MCF 10A (cell line): ENCODE measurements around the gene PCDHGB1. TPM values are rescaled to one million over a fixed set of nuclear protein-coding genes. Genes with fewer than 3 reads are reported as not detected.
"Not testable (repeated sequence)": the region's sequence is repeated elsewhere in the genome, so short reads cannot be mapped to it uniquely, and the experiment has no call there.

Experiments used
- BruUV-seq: library from RNA; stranded (reverse); fragments of 400-500 nt; replicated peaks from 2 replicates; lab custom pipeline; 2021; lab: Mats Ljungman, UMichigan
- CTCF ChIA-PET: fragments of 300-600 bp; sonication (Branson Sonifier 250); formaldehyde crosslinking; extraction: SDS; loops from one replicate; lab custom pipeline; 2021; ENCODE audit warnings: antibody characterized with exemption, inconsistent platforms; lab: Yijun Ruan, JAX
- POLR2A ChIA-PET: fragments of 300-600, 350-650 bp; sonication (Branson Sonifier 250); formaldehyde crosslinking; extraction: SDS; loops from one replicate; lab custom pipeline; 2020; ENCODE audit warnings: antibody characterized with exemption, inconsistent platforms; lab: Yijun Ruan, JAX
- DNase-seq: peaks from one replicate; pipeline ENCODE4 v3.0.0-alpha.2; 2018; ENCODE audit not compliant: unreplicated experiment
- H3K27ac Mint-ChIP-seq: one replicate; pipeline ENCODE4 v1.8.0; 2022; ENCODE audit warnings: mild to moderate bottlenecking, low read depth, mixed read lengths; ENCODE audit not compliant: unreplicated experiment
- H3K27me3 Mint-ChIP-seq: one replicate; pipeline ENCODE4 v1.8.0; 2022; ENCODE audit warnings: mixed read lengths; ENCODE audit not compliant: insufficient read depth, unreplicated experiment
- H3K36me3 Mint-ChIP-seq: one replicate; pipeline ENCODE4 v1.8.0; 2022; ENCODE audit warnings: mild to moderate bottlenecking, moderate library complexity, mixed read lengths; ENCODE audit not compliant: insufficient read depth, unreplicated experiment
- H3K4me1 Mint-ChIP-seq: one replicate; pipeline ENCODE4 v1.8.0; 2022; ENCODE audit warnings: mixed read lengths; ENCODE audit not compliant: insufficient read depth, unreplicated experiment
- H3K4me3 Mint-ChIP-seq: one replicate; pipeline ENCODE4 v1.8.0; 2022; ENCODE audit warnings: mild to moderate bottlenecking, moderate library complexity, mixed read lengths; ENCODE audit not compliant: unreplicated experiment
- H3K9me3 Mint-ChIP-seq: one replicate; pipeline ENCODE4 v1.8.0; 2022; ENCODE audit warnings: mixed read lengths; ENCODE audit not compliant: unreplicated experiment
- CTCF ChIP-seq: fragments of 200-600 bp; IDR thresholded peaks from one replicate; pipeline ENCODE4 v1.8.0; 2022; ENCODE audit warnings: antibody characterized with exemption, mild to moderate bottlenecking; ENCODE audit not compliant: unreplicated experiment
- intact Hi-C: fragments of 100-400 bp; cut with micrococcal nuclease; formaldehyde crosslinking; loops from 2 replicates; pipeline ENCODE4 v1.14.1; 2022
- total RNA-seq: library from RNA; stranded (reverse); gene quantifications from 2 replicates; pipeline ENCODE4 v1.2.3, GENCODE V29; 2022

PCDHGB1 gene
- total RNA-seq, 1 experiment from 2014 or later, result 0.19 TPM

DNA sequence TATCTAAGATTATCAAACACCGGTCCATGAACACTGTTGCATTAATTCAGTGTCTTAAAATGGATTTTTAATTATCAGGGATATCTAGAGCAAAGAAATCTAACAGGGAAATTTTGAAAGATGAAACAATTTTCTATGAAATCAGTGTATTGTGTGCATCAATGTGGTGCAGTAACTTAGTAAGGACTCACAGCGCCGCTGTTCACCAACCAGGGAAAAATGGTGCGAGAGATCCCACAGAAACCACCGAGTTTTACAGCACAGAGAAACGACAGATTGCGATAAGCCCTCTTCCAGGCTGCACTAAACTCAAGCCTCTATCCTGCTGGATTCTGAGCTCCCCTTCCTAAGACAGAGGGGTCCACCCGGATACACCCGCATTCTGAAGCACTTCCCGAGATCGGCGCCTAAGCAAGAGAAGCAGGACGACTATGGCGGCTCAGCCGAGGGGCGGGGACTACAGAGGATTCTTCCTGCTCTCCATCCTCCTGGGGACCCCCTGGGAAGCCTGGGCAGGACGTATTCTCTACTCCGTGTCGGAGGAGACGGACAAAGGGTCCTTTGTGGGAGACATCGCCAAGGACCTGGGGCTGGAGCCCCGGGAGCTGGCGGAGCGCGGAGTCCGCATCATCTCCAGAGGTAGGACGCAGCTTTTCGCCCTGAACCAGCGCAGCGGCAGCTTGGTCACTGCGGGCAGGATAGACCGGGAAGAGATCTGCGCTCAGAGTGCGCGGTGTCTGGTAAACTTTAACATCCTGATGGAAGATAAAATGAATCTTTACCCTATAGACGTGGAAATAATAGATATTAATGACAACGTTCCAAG, 32.8 kb downstream of the PCDHGB1 start, which contains the start of gene PCDHGA7:
Gene PCDHGA7, plus strand, starts transcription at position 274 of the 826 bp plus-strand sequence. Its CDS starts 158 bp downstream, at position 432.
- DNase-seq, result no peak
- Mint-ChIP-seq H3K36me3 (peaks cover 4% of the 10 kb centered on the region), H3K27ac (no peak within 1 kb of the TSS), H3K9me3 (no peaks in the 10 kb centered on the region), H3K4me3 (peak within 1 kb of the TSS; percentile 64), H3K27me3 (no peaks in the 10 kb centered on the region), H3K4me1 (no peaks in the 10 kb centered on the region)
- ChIA-PET CTCF (interaction anchor here (0.6 to 1.9 kb wide), 22 partner anchors 9 to 234 kb away, joined by 3 to 12 read pairs (median 4); partner anchors contain the start of genes PCDHB11, PCDHGA8, PCDHGC3 and TAF7), POLR2A (interaction anchor here (1.0 to 1.2 kb wide), 3 partner anchors 62 to 178 kb away, joined by 3 to 4 read pairs (median 4); partner anchors contain the start of gene TAF7)
- intact Hi-C loops, result no loop called here
- TF ChIP-seq CTCF, result peak; percentile 18
- BruUV-seq, result TSS peak; percentile 39

DNA sequence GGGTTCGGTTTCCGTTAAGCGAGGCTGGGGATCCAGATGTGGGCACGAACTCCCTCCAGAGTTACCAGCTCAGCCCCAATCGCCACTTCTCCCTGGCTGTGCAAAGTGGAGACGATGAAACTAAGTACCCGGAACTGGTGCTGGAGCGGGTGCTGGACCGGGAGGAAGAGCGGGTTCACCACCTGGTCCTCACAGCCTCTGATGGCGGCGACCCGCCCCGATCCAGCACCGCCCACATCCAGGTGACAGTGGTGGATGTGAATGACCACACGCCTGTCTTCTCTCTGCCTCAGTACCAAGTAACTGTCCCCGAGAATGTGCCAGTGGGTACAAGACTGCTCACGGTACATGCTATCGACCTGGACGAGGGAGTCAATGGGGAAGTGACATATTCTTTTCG, 33.4 kb downstream of the PCDHGB1 start:
- intact Hi-C loops, result no loop called here
- H3K4me1 Mint-ChIP-seq, result no peaks in the 10 kb centered on the region
- TF ChIP-seq CTCF, result no peak
- no peak overlapping the region for H3K27ac Mint-ChIP-seq
- ChIA-PET CTCF (interaction anchor here (0.6 to 1.9 kb wide), 18 partner anchors 9 to 234 kb away, joined by 3 to 12 read pairs (median 4); partner anchors contain the start of genes PCDHB11, PCDHGA8, PCDHGC3 and TAF7), POLR2A (interaction anchor here (1.1 to 1.2 kb wide), 2 partner anchors 141 to 178 kb away, joined by 3 to 4 read pairs; no protein-coding TSS in a partner anchor)
- H3K4me3 Mint-ChIP-seq, result no peak overlapping the region
- H3K36me3 Mint-ChIP-seq, result peaks cover 4% of the 10 kb centered on the region
- no peaks in the 10 kb centered on the region for H3K27me3 Mint-ChIP-seq
- H3K9me3 Mint-ChIP-seq, result peaks cover 2% of the 10 kb centered on the region
- no peak for DNase-seq
- no TSS peak for BruUV-seq

GRCh38 chr5:141384471-141385267, 34.8 kb downstream of the PCDHGB1 start:
- intact Hi-C loops, result no loop called here
- Mint-ChIP-seq H3K9me3 (peaks cover 14% of the 10 kb centered on the region), H3K4me3 (no peak overlapping the region), H3K27ac (no peak overlapping the region), H3K4me1 (no peaks in the 10 kb centered on the region), H3K36me3 (peaks cover 4% of the 10 kb centered on the region), H3K27me3 (no peaks in the 10 kb centered on the region)
- TF ChIP-seq CTCF, result no peak
- no peak for DNase-seq
- no TSS peak for BruUV-seq
- ChIA-PET CTCF (interaction anchor here (1.1 kb wide), 1 partner anchor 179 kb away, joined by 4 read pairs; no protein-coding TSS in a partner anchor), POLR2A (no interaction called here)

DNA sequence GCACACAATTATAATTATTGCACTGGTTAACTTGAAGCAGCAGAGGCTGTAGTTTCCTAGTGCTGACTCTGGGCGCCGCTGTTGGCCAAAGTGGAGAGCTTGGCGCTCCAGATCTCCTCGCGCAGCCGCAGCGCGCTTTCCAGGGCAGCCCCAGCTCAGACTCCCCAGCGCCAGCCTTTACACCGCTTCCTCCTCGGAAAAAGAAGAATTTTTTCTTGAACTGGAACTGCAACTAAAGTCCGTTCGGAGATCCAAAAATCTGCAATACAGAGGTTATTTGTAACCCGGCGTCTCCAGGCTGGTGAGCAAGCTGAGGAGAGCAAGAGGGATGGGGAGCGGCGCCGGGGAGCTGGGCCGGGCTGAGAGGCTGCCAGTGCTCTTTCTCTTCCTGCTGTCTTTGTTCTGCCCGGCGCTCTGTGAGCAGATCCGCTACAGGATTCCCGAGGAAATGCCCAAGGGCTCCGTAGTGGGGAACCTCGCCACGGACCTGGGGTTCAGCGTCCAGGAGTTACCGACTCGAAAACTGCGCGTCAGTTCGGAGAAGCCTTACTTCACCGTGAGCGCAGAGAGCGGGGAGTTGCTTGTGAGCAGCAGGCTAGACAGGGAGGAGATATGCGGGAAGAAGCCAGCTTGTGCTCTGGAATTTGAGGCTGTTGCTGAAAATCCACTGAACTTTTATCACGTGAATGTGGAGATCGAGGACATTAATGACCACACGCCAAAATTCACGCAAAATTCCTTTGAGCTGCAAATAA, 37.8 kb downstream of the PCDHGB1 start, which contains the start of gene PCDHGB4:
Gene PCDHGB4, plus strand, starts transcription at position 142 of the 755 bp plus-strand sequence. Its CDS starts 187 bp downstream, at position 329.
- BruUV-seq, H3K4me3 Mint-ChIP-seq, POLR2A ChIA-PET, DNase-seq, H3K4me1 Mint-ChIP-seq, H3K27ac Mint-ChIP-seq, H3K36me3 Mint-ChIP-seq, H3K27me3 Mint-ChIP-seq, intact Hi-C loops: not testable (repeated sequence)
- CTCF ChIA-PET, result interaction anchor here (1.0 to 3.3 kb wide), 3 partner anchors 25 to 137 kb away, joined by 3 to 16 read pairs (median 8); partner anchors contain the start of genes PCDHGA10 and TAF7
- H3K9me3 Mint-ChIP-seq, result peaks cover 20% of the 10 kb centered on the region
